HUDEP-2 (cell line): ENCODE measurements around the gene LITAF.
"Not testable (repeated sequence)": the region's sequence is repeated elsewhere in the genome, so short reads cannot be mapped to it uniquely, and the experiment has no call there.

Source experiments
- DNase-seq, 76 experiments: peaks; one replicate each; lab custom pipeline; 2025; ENCODE audit not compliant: unreplicated experiment in 76 of 76; lab: John Stamatoyannopoulos, UW

LITAF gene

DNA sequence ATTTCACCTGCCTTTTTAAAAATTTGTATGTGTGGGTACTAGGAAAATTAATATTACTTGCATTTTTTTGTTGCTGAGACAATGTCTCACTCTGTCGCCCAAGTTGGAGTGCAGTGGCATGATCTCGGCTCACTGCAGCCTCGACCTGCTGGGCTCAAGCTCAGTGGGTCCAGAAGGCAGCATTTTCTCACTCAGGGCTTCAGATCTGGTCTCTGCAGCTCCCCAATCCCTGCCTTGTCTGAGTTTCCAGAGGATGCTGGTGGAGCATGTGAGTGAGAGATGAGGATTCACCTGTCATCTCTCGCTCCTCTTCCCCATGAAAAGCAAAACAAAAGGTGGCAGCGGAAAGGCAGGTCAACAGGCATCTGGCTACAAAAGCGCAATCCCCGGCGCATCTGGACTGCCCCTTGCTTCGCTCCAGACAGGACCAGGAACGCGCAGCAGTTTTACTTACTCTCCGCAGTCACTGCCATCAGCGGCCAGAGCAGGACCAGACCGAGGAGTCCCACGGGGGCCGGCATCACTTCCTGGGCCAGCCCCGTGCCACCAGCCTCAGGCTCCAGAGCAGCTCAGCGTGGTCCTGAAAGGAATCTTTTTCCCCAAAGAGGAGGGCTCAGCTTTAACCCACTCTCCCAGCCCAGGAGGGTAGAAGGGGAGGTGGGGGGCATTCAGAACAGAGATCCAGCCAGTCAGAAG is 59.9 kb downstream of the LITAF start:
- DNase-seq, result no peak

DNA sequence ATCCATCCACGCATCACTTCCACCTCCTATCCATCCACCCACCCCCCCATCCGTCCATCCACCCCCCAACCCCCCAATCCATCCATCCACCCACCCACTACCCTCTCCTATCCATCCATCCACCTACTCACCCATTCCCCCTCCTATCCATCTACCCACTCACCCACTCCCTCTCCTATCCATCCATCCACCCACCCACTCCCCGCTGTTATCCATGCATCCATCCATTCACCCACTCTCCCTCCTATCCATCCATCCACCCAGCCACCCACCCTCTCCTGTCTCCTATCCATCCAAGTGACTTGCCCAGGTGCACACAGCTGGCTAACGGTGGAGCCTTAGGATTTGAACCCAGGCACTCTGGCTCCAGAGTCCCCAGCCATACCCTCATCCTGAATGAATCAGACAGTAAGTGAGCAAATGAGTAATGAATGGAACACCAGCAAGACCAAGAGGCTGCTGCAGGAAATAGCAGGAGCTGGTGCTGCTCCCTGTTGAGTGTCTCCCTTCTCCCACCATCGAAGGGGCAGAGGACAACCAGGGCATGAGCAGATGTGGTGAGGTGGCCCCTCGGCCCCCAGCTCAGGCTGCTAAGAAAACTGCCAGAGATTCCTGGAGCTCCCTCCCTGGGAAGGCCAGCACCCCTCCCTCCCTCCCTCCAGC is 62.5 kb downstream of the LITAF start:
- DNase-seq, result no peak

DNA sequence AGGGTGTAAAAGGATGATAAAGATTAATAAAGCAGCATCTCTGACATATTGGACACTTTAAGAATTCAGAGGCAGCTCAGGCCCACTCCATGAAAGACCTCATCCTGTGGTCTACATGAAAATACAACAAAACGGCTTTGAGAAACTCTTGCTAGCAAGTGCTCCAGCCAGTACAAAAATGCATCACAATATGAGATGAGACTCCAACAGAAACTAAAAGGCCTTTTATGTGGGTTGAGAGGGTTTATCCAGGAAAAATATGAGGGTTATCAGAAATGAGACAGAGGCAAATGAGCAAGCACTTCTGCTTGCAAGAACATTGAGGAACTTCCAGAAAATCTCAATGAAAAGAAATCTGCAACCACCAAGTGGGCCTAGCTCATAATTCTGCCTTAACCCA is 65.7 kb downstream of the LITAF start:
- DNase-seq, result no peak

DNA sequence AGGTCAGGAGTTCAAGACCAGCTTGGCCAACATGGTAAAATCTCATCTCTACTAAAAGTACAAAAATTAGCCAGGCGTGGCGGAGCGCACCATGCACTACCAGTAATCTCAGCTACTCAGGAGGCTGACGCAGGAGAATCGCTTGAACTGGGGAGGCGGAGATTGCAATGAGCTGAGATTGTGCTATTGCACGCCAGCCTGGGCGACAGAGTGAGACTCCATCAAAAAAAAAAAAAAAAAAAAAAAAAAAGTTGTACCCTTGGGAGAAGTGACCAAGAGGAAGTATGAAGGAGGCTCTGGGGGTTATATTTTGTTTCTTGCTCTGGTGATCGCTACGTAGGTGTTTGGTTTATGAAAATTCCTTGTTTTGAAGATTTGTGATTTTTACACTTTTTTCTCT is 66.3 kb downstream of the LITAF start:
- DNase-seq, result no peak

- DNase-seq, result no peak
These were observed 68.8 kb downstream of the LITAF start for GRCh38 chr16:11517961-11518360.

- DNase-seq, result no peak
These were observed 70.9 kb downstream of the LITAF start for GRCh38 chr16:11515540-11516430.

DNA sequence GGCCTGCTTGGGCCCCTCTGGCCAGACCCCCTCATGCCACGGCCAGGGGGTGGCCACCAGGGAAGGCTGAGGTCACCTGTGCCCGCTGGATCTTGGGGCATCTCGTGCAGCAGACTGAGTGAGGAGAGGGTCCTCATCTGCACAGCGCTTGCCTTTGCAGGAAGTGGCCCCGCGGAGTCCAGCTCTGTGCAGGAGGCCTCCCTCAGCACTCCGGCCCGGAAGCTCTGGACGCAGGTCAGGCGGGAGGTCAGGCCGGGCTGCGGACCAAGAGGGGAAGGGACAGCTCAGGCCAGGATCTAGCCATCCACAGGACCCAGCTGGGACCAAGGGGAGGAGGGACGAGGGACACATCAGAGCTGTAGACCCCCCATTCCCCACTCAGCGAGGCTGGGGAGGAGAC is 72.4 kb downstream of the LITAF start:
- DNase-seq, result no peak

GRCh38 chr16:11513366-11513765 is 73.4 kb downstream of the LITAF start:
- DNase-seq, result not testable (repeated sequence)

- no peak for DNase-seq
These were observed 74.9 kb downstream of the LITAF start for GRCh38 chr16:11511801-11512200.

- DNase-seq, result no peak
These were observed 75.4 kb downstream of the LITAF start for GRCh38 chr16:11511328-11511727.

DNA sequence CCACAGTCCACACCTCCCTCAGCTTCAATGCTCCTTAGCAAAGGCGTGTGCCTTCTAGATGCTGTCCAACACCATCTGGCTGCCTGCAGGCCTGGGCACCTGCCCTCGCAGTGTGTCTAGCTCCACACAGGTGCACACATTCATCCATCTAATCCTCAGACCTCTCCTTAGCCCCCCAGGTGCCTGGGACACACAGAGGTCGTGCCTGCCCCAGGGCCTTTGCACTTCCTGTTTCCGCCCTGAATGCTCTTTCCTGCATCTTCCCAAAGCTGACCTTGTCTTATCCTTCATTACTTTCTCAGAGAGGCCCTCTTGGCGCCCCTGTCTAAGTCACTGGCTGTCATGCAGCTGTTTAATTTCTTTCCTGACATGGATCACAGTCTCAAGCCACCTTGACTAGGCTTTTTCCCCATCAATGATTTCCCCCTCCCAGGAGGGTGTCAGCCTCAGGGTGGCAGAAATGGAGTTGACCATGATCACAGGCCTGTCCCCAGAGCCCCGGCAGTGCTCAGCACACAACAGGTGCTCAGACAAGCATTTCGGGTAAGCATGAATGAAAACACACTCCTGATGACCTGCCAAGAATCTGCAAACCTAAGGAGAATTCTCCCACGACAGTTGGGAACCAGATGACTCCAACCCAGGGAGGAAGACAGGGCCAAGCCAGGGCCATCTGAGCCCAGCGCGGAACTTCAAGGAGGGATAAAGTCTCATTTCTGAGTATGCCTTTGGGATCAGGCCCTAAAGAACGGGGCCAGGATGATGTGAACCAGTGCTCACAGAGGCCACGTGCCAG is 76.3 kb downstream of the LITAF start:
- no peak for DNase-seq

DNA sequence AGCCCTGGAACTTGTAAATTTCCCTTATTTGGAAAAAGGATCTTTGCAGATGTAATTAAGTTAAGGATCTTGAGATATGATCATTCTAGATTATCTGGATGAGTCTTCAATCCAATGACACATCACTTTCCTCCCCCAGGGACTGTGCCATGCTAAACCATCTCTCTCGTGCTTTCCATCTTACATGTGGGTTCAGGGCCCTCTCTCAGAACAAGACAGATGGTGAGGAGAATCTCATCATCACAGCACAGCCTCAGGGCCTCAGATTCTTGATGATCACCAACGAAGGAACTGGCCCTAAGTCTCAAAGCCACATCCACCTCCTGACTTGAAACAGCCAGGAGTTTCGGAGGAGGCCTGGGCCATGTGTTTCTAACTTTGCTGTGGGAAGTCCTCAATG is 78.7 kb downstream of the LITAF start:
- no peak for DNase-seq

DNA sequence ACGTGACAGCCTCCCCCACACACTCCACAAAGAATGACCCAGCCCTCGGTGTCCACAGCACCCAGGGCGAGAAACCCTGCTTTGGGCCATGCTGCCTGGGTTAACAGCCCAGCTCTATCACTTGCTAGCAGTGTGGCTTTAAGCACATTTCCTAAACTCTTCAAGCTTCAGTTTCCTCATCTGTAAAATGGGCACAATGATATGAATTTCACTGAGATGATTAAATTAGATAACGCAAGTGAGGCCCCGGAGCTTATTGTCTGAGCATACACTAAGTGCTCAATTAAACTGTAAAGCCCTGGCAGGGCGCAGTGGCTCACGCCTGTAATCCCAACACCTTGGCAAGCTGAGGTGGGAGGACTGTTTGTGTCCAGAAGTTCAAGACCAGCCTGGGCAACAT is 79.4 kb downstream of the LITAF start:
- DNase-seq, result no peak

GRCh38 chr16:11506741-11507305 is 79.9 kb downstream of the LITAF start:
- no peak for DNase-seq

DNA sequence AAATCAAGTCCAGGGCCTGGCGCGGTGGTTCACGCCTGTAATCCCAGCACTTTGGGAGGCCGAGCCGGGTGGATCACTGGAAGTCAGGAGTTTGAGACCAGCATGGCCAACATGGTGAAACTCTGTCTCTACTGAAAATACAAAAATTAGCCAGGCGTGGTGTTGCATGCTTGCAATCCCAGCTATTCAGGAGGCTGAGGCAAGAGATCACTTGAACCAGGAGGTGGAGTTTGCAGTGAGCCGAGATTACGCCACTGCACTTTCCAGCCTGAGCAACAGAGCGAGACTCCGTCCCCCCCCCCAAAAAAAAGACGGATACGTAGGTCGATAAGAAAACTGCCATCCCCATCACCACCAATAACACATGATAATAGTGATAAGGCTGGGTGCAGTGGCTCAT is 82.5 kb downstream of the LITAF start:
- not testable (repeated sequence) for DNase-seq

GRCh38 chr16:11503566-11503965 is 83.2 kb downstream of the LITAF start:
- DNase-seq, result no peak

- no peak for DNase-seq
These were observed 84.5 kb downstream of the LITAF start for GRCh38 chr16:11502239-11502638.

DNA sequence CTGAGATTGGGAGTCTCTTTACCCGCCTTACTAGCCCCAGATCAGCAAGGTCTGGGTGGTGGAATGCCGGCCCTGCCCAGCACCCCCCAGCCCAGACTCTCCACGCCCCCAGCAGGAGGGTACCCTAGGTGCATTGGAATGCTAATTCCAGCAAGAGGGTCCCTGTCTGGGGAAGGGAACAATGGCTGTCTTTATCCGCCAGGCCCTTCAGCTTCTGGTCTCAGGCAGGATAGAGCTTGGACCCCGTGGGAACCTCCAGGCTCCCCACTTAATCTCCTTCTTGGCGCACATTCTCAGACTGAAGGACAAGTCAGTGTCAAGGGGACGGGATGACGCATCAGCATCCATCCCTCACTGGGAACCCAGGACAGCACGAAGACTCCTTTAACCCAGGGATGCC is 85.1 kb downstream of the LITAF start:
- no peak for DNase-seq

DNA sequence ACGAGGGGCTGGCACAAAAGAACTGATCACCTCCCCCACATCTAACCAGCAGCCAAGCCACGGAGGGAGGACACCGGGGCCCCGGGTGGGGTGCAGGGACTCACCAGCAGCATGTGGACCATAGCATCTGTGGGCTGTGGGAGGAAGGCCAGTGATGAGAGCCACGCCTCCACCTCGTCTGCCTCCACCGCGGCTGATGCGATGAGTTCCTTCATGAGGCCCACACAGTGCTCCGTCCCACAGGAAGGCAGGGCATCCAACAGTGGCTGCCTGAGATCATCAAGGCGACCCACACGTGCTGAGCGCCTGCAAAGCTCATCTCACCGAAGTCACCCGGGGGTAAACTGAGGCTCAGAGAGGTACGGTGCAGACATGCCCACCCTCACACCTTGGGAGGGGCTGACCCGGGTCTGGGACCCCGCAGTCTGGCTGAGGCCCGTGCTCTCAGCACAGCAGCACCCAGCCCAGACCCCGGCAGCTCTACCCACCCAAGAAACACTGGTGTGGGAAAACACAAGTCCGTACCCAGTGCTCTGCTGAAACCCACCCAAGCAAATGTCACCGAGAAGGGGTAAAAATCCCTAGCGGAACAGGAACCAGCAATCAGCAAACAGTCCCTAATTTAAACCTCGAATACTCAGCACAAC is 85.9 kb downstream of the LITAF start:
- no peak for DNase-seq
